Thymus (tissue), 14 donors: ENCODE measurements around the gene AFF4. TPM values are rescaled to one million over a fixed set of nuclear protein-coding genes. Genes with fewer than 3 reads are reported as not detected.
"Not testable (repeated sequence)": the region's sequence is repeated elsewhere in the genome, so short reads cannot be mapped to it uniquely, and the experiment has no call there.

ENCODE experiments used
- DNase-seq, 9 donors: peaks; one replicate each; pipeline ENCODE4 v3.0.0-alpha.2; 2013; ENCODE audit warnings: low spot score in 9 of 9, low read depth in 6 of 9, missing footprints in 1 of 9
- H3K27ac ChIP-seq, 2 donors: one replicate each; pipeline ENCODE4 v1.5.1; 2013; ENCODE audit warnings: control low read depth in 1 of 2, low read depth in 1 of 2, low read length in 1 of 2, mild to moderate bottlenecking in 1 of 2, moderate library complexity in 1 of 2
- H3K27me3 ChIP-seq, 2 donors: one replicate each; pipeline ENCODE4 v1.5.1; 2013; ENCODE audit warnings: low read length in 1 of 2; ENCODE audit not compliant: control insufficient read depth in 2 of 2, insufficient read depth in 1 of 2
- H3K36me3 ChIP-seq, 2 donors: one replicate each; pipeline ENCODE4 v1.5.1; 2013; ENCODE audit warnings: low read length in 1 of 2, mild to moderate bottlenecking in 1 of 2, moderate library complexity in 1 of 2; ENCODE audit not compliant: control insufficient read depth in 2 of 2, insufficient read depth in 2 of 2
- H3K4me1 ChIP-seq, 2 donors: one replicate each; pipeline ENCODE4 v1.5.1; 2013; ENCODE audit warnings: low read length in 2 of 2; ENCODE audit not compliant: control insufficient read depth in 2 of 2, insufficient read depth in 2 of 2
- H3K4me3 ChIP-seq, 2 donors: one replicate each; pipeline ENCODE4 v1.5.1; 2013; ENCODE audit warnings: low read length in 2 of 2, control low read depth in 1 of 2, mild to moderate bottlenecking in 1 of 2
- H3K9me3 ChIP-seq, 2 donors: one replicate each; pipeline ENCODE4 v1.5.1; 2013; ENCODE audit warnings: low read length in 1 of 2, mild to moderate bottlenecking in 1 of 2; ENCODE audit not compliant: control insufficient read depth in 2 of 2, insufficient read depth in 1 of 2
- WGBS: extraction: QIAGEN DNeasy Blood & Tissue Kit; methylation state at CpG from one replicate; pipeline ENCODE4 v1.1.7; 2013; 5-methylcytosine and 5-hydroxymethylcytosine counted together
- long read RNA-seq, 10 donors: transcript quantifications; one replicate each; lab custom pipeline, GENCODE V29; 2026
- polyA plus RNA-seq: library from polyadenylated mRNA; stranded (reverse); fragments of 200-250 nt; gene quantifications from one replicate; pipeline ENCODE4 v1.2.3, GENCODE V29; 2013
- total RNA-seq: library from RNA; stranded (reverse); fragments of 120-200 nt; gene quantifications from one replicate; pipeline ENCODE4 v1.2.4, GENCODE V29; 2013
- donor health status: healthy.

The AFF4 gene, protein sequence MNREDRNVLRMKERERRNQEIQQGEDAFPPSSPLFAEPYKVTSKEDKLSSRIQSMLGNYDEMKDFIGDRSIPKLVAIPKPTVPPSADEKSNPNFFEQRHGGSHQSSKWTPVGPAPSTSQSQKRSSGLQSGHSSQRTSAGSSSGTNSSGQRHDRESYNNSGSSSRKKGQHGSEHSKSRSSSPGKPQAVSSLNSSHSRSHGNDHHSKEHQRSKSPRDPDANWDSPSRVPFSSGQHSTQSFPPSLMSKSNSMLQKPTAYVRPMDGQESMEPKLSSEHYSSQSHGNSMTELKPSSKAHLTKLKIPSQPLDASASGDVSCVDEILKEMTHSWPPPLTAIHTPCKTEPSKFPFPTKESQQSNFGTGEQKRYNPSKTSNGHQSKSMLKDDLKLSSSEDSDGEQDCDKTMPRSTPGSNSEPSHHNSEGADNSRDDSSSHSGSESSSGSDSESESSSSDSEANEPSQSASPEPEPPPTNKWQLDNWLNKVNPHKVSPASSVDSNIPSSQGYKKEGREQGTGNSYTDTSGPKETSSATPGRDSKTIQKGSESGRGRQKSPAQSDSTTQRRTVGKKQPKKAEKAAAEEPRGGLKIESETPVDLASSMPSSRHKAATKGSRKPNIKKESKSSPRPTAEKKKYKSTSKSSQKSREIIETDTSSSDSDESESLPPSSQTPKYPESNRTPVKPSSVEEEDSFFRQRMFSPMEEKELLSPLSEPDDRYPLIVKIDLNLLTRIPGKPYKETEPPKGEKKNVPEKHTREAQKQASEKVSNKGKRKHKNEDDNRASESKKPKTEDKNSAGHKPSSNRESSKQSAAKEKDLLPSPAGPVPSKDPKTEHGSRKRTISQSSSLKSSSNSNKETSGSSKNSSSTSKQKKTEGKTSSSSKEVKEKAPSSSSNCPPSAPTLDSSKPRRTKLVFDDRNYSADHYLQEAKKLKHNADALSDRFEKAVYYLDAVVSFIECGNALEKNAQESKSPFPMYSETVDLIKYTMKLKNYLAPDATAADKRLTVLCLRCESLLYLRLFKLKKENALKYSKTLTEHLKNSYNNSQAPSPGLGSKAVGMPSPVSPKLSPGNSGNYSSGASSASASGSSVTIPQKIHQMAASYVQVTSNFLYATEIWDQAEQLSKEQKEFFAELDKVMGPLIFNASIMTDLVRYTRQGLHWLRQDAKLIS
- total RNA-seq: 14.7 TPM
- 15.6 TPM for polyA plus RNA-seq
- long read RNA-seq, donor 1: 0 reads
- long read RNA-seq, donor 2: 0 reads
- long read RNA-seq, donor 3, partial matches to known transcripts: 5 of 6 reads
- long read RNA-seq, donor 3, other reads (novel, unspliced or antisense): 0 of 6 reads
- long read RNA-seq, donor 4: 0 reads
- long read RNA-seq, donor 5, partial matches to known transcripts: 9 of 10 reads
- long read RNA-seq, donor 5, other reads (novel, unspliced or antisense): 0 of 10 reads
- long read RNA-seq, donor 6, partial matches to known transcripts: 0 of 3 reads
- long read RNA-seq, donor 6, other reads (novel, unspliced or antisense): 0 of 3 reads
- long read RNA-seq, donor 7, partial matches to known transcripts: 5 of 5 reads
- long read RNA-seq, donor 7, other reads (novel, unspliced or antisense): 0 of 5 reads
- long read RNA-seq, donor 8: 0 reads
- long read RNA-seq, donor 9, full-length matches to known transcripts: 1 of 1 reads
- long read RNA-seq, donor 9, partial matches to known transcripts: 0 of 1 reads
- long read RNA-seq, donor 9, other reads (novel, unspliced or antisense): 0 of 1 reads
- long read RNA-seq, donor 10, partial matches to known transcripts: 6 of 7 reads
- long read RNA-seq, donor 10, other reads (novel, unspliced or antisense): 0 of 7 reads

DNA sequence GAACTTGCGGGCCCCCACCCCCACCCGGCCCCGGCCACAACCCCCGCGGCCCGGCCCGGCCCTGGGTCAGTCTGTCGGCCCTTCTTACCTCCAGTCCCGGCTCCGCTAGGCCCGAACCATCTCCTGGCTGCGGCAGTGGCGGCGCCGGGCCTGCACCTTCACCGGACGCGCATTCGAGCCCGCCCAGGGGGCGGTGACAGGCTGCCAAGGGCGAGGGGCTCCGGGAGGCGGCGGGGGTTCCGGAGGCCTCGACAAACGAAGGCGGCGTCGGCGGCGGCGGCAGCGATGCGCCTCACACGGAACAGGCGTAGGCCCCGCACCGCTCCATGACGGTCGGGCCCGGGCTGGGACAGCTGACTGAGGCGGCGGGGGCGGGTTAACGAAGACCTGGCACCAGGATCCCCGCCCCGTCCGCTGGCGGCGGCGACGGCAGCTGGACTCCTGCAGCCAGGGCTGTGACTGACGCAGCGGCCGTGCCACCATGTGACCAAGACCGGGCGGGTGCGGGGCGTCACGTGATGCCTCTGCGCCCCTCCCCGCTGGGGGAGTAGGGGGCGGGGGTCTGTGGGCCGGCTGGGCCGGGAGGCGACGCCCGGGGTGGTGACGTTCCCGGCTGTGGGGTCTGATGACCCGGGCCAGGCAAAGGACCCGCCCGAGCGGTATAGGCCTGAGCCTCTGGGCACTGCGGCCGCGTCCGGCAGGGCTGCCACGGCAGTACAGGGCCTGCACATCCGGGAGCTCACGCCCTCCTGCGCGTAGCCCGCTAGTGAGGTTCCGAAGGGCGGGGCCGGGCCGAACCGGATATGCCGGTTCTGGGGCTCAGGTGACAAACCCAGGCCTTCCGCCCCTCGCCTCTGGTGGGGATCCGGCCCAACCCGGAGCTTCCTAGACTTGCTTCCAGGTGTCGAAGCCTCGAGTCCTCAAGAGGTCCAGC lies at the start of gene AFF4:
TSS of gene AFF4 (minus strand) at position 464 of the 934 bp plus-strand sequence. CDS start 26,445 bp downstream, outside the sequence.
- under 1% methylated on average over 98 of the region's 98 CpGs for WGBS
- peak; percentile 56 to 92 (median 77) for DNase-seq

DNA sequence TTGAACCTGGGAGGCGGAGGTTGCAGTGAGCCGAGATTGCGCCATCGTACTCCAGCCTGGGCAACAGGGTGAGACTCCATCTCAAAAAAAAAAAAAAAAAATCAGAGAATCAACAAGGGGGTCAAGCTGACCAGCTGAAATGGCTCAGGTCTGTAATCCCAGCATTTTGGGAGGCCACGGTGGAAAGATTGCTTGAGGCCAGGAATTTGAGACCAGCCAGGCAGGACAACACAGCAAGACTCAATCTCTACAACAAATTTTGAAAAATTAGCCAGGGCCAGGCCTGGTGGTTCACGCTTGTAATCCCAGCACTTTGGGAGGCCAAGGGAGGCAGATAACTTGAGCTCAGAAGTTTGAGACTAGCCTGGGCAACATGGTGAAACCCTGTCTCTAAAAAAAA lies 45.0 kb upstream of the AFF4 start:
- not testable (repeated sequence) for H3K4me1 ChIP-seq, H3K4me3 ChIP-seq, H3K27ac ChIP-seq, H3K27me3 ChIP-seq, DNase-seq, H3K36me3 ChIP-seq, H3K9me3 ChIP-seq
- WGBS: 80% methylated on average over 6 of the region's 6 CpGs

More for the DNA sequence above, at the start of gene AFF4:
- Histone ChIP-seq H3K36me3 (peaks cover 0 to 4% of the 10 kb centered on the region in 2 donors), H3K4me3 (peak within 1 kb of the TSS; percentile 82 to 98), H3K27ac (peak within 1 kb of the TSS; percentile 92 to 95), H3K9me3 (no peaks in the 10 kb centered on the region), H3K4me1 (peaks cover 5 to 8% of the 10 kb centered on the region in 2 donors), H3K27me3 (no peaks in the 10 kb centered on the region)

DNA sequence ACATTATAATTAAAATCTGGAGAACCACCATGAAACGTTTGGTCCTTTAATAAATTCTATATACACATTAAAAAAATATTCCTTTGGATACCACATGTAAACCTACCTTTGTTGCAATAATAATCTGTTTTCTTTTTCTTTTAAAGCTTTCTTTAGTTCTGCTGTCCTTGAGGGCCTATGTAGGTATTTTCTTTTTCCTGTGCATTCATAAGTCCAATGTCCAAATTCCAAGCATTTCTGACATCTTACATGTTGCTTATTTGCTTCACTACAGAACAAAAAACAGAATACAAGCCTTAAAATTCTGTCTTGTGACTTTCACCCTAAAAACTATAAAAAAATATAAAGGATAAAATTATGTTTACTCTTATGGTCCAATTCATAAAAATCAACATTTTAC lies 43.2 kb upstream of the AFF4 start:
- Histone ChIP-seq H3K4me3 (no peak overlapping the region), H3K4me1 (no peaks in the 10 kb centered on the region), H3K9me3 (no peaks in the 10 kb centered on the region), H3K27ac (no peak overlapping the region), H3K36me3 (peaks cover 0 to 10% of the 10 kb centered on the region in 2 donors), H3K27me3 (no peaks in the 10 kb centered on the region)
- no peak for DNase-seq
- WGBS: 94% methylated on average over 1 of the region's 1 CpG

DNA sequence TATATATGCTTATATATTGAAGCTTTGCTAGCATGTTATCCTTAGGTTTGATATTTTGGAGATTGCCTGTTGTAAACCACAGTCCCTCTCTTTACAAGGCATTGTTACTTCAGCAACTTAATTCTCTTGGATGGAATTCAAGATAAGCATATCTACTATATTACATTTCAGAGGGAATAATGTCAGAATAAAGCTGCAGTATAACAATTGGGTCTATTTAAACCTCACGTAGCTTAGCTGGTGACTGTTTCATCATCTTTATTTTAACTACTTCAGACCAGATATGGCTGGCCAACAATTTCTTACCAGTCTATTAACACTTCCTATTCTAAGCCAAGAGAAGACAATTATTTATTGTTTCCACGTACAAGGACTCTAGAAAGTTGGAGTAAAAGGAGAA lies 35.8 kb upstream of the AFF4 start:
- H3K27me3 ChIP-seq: no peaks in the 10 kb centered on the region
- H3K36me3 ChIP-seq: peaks cover 4 to 7% of the 10 kb centered on the region in 2 donors
- H3K9me3 ChIP-seq: no peaks in the 10 kb centered on the region
- no peak overlapping the region for H3K27ac ChIP-seq
- WGBS: 72% methylated on average over 2 of the region's 2 CpGs
- no peaks in the 10 kb centered on the region for H3K4me1 ChIP-seq
- no peak overlapping the region for H3K4me3 ChIP-seq
- DNase-seq: no peak

DNA sequence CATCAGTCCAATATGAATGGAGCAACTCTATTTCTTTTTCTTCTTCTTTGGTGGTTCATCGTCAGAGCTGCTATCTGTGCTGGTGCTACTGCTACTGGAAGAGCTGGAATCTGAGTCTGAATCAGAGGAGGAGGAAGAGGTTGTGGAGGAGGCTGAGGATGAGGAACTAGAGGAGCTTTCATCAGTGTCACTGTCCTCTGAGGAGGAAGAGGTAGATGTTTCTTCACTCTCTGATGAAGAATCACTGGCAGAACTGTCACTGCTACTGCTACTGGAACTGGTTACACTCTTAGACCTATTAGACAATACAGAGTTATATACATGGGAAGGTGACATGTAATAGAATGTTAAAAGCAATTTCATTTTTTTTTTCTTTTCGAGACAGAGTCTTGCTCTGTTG lies 35.1 kb upstream of the AFF4 start:
- DNase-seq: no peak
- no peaks in the 10 kb centered on the region for H3K4me1 ChIP-seq
- peaks cover 4 to 7% of the 10 kb centered on the region in 2 donors for H3K36me3 ChIP-seq
- WGBS: 100% methylated on average over 2 of the region's 2 CpGs
- H3K4me3 ChIP-seq: no peak overlapping the region
- no peaks in the 10 kb centered on the region for H3K27me3 ChIP-seq
- H3K27ac ChIP-seq: no peak overlapping the region
- no peaks in the 10 kb centered on the region for H3K9me3 ChIP-seq

DNA sequence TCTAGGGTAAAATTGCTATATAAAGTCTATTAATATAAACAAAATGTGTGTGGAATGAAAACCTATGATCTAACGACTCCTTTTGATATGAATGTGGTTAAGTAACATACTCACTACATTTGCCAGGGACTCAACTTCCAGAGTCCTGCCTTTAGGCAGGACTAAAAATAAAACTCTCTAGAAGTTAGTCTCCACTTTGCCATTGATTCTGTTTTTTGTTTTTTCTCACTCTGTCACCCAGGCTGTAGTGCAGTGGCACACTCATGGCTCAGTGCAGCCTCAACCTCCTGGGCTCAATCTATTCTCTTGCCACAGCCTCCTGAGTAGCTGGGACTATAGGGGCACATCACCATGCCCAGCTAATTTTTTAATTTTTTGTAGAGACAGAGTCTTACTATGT lies 32.9 kb upstream of the AFF4 start:
- no peaks in the 10 kb centered on the region for H3K9me3 ChIP-seq
- H3K27me3 ChIP-seq: no peaks in the 10 kb centered on the region
- H3K4me3 ChIP-seq: no peak overlapping the region
- H3K36me3 ChIP-seq: peaks cover 3 to 4% of the 10 kb centered on the region in 2 donors
- DNase-seq: no peak
- H3K27ac ChIP-seq: no peak overlapping the region
- no peaks in the 10 kb centered on the region for H3K4me1 ChIP-seq
- WGBS: 95% methylated on average over 1 of the region's 1 CpG

DNA sequence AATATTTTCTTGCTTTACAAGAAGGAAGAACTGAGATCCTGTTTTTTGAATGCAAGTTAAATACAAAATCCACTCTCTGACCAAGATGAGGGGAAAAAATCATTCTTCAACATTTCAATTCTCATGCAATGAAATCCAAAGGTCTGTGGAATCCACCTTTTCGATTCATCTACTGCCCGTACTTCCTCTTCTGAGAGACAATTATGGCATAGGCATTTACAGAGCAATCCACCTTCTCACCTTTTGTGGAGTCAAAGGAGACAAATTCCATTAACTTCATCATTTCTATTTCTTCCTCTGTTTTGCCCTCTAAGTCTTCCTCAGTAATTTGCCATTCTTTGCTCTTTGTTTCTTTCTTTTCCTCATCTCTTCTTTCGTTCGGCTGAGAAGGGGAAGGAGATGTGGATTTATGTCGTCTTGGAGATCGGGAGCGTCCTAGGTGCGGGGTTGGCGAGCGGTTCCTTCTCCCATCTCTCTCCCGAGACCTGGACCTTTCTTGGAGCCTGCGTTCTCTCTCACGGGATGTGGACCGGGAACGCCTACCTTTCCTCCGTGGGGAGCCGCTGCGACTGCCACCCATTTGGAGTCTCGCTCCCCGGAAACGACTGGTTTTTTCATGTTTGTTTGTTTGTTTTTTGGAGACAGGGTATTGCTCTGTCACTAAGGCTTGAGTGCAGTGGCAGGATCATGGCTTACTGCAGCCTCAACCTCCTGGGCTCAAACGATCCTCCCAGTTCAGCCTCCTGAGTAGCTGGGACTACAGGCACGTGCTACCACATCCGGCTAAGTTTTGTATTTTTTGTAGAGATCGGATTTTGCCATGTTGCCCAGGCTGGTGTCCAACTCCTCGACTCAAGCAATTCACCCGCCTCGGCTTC lies 24.3 kb upstream of the AFF4 start:
- 83% methylated on average over 28 of the region's 28 CpGs for WGBS
- H3K4me3 ChIP-seq: peak overlapping the region in 1 of 2 donors; percentile 1
- no peaks in the 10 kb centered on the region for H3K4me1 ChIP-seq
- no peak for DNase-seq
- H3K36me3 ChIP-seq: no peaks in the 10 kb centered on the region
- H3K27ac ChIP-seq: no peak overlapping the region
- H3K9me3 ChIP-seq: no peaks in the 10 kb centered on the region
- no peaks in the 10 kb centered on the region for H3K27me3 ChIP-seq
